Endothelial cell of umbilical vein (primary cell): ENCODE results near the gene MAFF. TPM values are rescaled to one million over a fixed set of nuclear protein-coding genes. Genes with fewer than 3 reads are reported as not detected.

Experiments used
- BruUV-seq: library from RNA; stranded (reverse); fragments of 400-500 nt; replicated peaks from 2 replicates; lab custom pipeline; 2021; lab: Mats Ljungman, UMichigan
- CTCF ChIA-PET: fragments of 300-600, 350-600 bp; sonication (Branson Sonifier 250); formaldehyde crosslinking; loops from one replicate; lab custom pipeline; 2021; ENCODE audit warnings: antibody characterized with exemption, inconsistent platforms; lab: Charles Lee
- POLR2A ChIA-PET: fragments of 300-600, 350-600 bp; sonication (Branson Sonifier 250); formaldehyde crosslinking; loops from one replicate; lab custom pipeline; 2021; ENCODE audit warnings: antibody characterized with exemption, inconsistent platforms; lab: Charles Lee
- DNase-seq: peaks from one replicate; pipeline ENCODE4 v3.0.0-alpha.2; 2011; ENCODE audit warnings: low read depth, low spot score
- FAIRE-seq: peaks from 2 replicates; lab custom pipeline; 2011; peaks lifted over from hg19 to GRCh38; lab: Jason Lieb, UNC
- H2AFZ ChIP-seq: 2 replicates; pipeline ENCODE4 v1.6.0; 2012; ENCODE audit warnings: low read depth, low read length, control low read depth, inconsistent platforms
- H3K27ac ChIP-seq: 2 replicates; pipeline ENCODE4 v1.5.1; 2011; ENCODE audit warnings: low read depth, mild to moderate bottlenecking, control low read depth, low read length, moderate library complexity; ENCODE audit not compliant: insufficient read depth
- H3K27me3 ChIP-seq, 2 experiments: 2 replicates each; pipeline versions ENCODE4 v1.6.0 to v1.6.1; 2011; ENCODE audit warnings: low read length in 2 of 2, mixed read lengths in 1 of 2; ENCODE audit not compliant: control insufficient read depth in 2 of 2, insufficient read depth in 2 of 2
- H3K36me3 ChIP-seq, 2 experiments: 2 replicates in 1 of 2; 3 replicates in 1 of 2; pipeline ENCODE4 v1.5.1; 2011; ENCODE audit warnings: low read length in 2 of 2, mild to moderate bottlenecking in 1 of 2, moderate library complexity in 1 of 2; ENCODE audit not compliant: control insufficient read depth in 2 of 2, insufficient read depth in 2 of 2; ENCODE audit errors: extremely low read depth in 1 of 2
- H3K4me1 ChIP-seq: 3 replicates; pipeline ENCODE4 v1.5.1; 2011; ENCODE audit warnings: mild to moderate bottlenecking, low read length; ENCODE audit not compliant: control insufficient read depth, insufficient read depth; ENCODE audit errors: extremely low read depth
- H3K4me2 ChIP-seq: 2 replicates; pipeline ENCODE4 v1.6.1; 2011; ENCODE audit warnings: low read length, control low read depth, mixed read lengths; ENCODE audit not compliant: insufficient read depth
- H3K4me3 ChIP-seq, 3 experiments: fragments of 200-600 bp in 1 of 3; sonication (generic), shearing (Covaris generic) in 1 of 3; replicated peaks in 1 of 3; 2 replicates each; pipeline ENCODE4 v1.5.1; 2011 to 2016; ENCODE audit warnings: control low read depth in 3 of 3, low read length in 3 of 3, mild to moderate bottlenecking in 2 of 3, inconsistent platforms in 1 of 3, low read depth in 1 of 3, moderate library complexity in 1 of 3; ENCODE audit not compliant: insufficient read depth in 1 of 3
- H3K79me2 ChIP-seq: 2 replicates; pipeline ENCODE4 v1.6.0; 2012; ENCODE audit warnings: low read length, inconsistent platforms; ENCODE audit not compliant: control insufficient read depth, insufficient read depth
- H3K9ac ChIP-seq: replicated peaks from 2 replicates; pipeline ENCODE3; 2011; ENCODE audit warnings: low read length, control low read depth; ENCODE audit not compliant: insufficient read depth; ENCODE audit errors: extremely low read depth
- H3K9me1 ChIP-seq: replicated peaks from 3 replicates; pipeline ENCODE4 v1.6.0; 2011; ENCODE audit warnings: mild to moderate bottlenecking, low read length; ENCODE audit not compliant: control insufficient read depth, insufficient read depth; ENCODE audit errors: extremely low read depth
- H3K9me3 ChIP-seq: replicated peaks from 2 replicates; pipeline ENCODE4 v1.5.1; 2012; ENCODE audit warnings: low read length, inconsistent platforms; ENCODE audit not compliant: control insufficient read depth, insufficient read depth
- H4K20me1 ChIP-seq: replicated peaks from 2 replicates; pipeline ENCODE3; 2011; ENCODE audit warnings: mild to moderate bottlenecking, low read length; ENCODE audit not compliant: control insufficient read depth, insufficient read depth; ENCODE audit errors: extremely low read depth
- CTCF ChIP-seq, 2 donors: IDR thresholded peaks; 1 replicate in 1 of 2; 2 replicates in 1 of 2; pipeline ENCODE4 v1.5.1; 2011; ENCODE audit warnings: low read length in 2 of 2, mild to moderate bottlenecking in 2 of 2, moderate library complexity in 2 of 2, control low read depth in 1 of 2, inconsistent platforms in 1 of 2, low read depth in 1 of 2; ENCODE audit not compliant: insufficient read depth in 1 of 2; ENCODE audit errors: extremely low read depth in 1 of 2
- EZH2 ChIP-seq: IDR thresholded peaks from 2 replicates; pipeline ENCODE4 v1.6.1; 2012; ENCODE audit warnings: borderline replicate concordance, low read depth, mild to moderate bottlenecking, moderate library complexity, low read length, inconsistent platforms; ENCODE audit not compliant: severe bottlenecking
- FOS ChIP-seq: IDR thresholded peaks from 2 replicates; pipeline ENCODE4 v1.6.1; 2011; ENCODE audit warnings: mild to moderate bottlenecking, low read length, moderate library complexity, borderline replicate concordance; ENCODE audit not compliant: insufficient read depth
- GATA2 ChIP-seq: IDR thresholded peaks from 2 replicates; pipeline ENCODE4 v1.7.0; 2011; ENCODE audit warnings: low read depth, mild to moderate bottlenecking, moderate library complexity, mixed read lengths, low read length; ENCODE audit not compliant: insufficient read length, insufficient read depth
- JUN ChIP-seq: IDR thresholded peaks from 2 replicates; pipeline ENCODE4 v1.6.1; 2011; ENCODE audit warnings: borderline replicate concordance, low read depth; ENCODE audit not compliant: insufficient read length, insufficient read depth
- MAX ChIP-seq: IDR thresholded peaks from 2 replicates; pipeline ENCODE4 v1.6.1; 2011; ENCODE audit not compliant: insufficient read depth, insufficient read length
- MYC ChIP-seq: IDR thresholded peaks from one replicate; pipeline ENCODE4 v1.6.1; 2011; ENCODE audit warnings: mild to moderate bottlenecking, low read depth, low read length
- POLR2A ChIP-seq: IDR thresholded peaks from 2 replicates; pipeline ENCODE4 v1.6.1; 2012; ENCODE audit warnings: low read depth, mild to moderate bottlenecking, control low read depth, low read length
- POLR2AphosphoS5 ChIP-seq: IDR thresholded peaks from 2 replicates; pipeline ENCODE4 v1.6.1; 2012; ENCODE audit warnings: low read depth, mild to moderate bottlenecking, control low read depth, low read length, moderate library complexity; ENCODE audit not compliant: insufficient read depth
- dilution Hi-C: fragments of 300-500 bp; cut with MboI; formaldehyde crosslinking; loops from one replicate; pipeline ENCODE4 v1.15.0; 2019; ENCODE audit warnings: low sequenced_read_pairs; ENCODE audit not compliant: extremely low pct_ligation_motif_present
- intact Hi-C: fragments of 100-400 bp; cut with micrococcal nuclease; formaldehyde crosslinking; loops from one replicate; pipeline ENCODE4 v1.10.0; 2022
- polyA plus RNA-seq, 4 experiments: library from polyadenylated mRNA; depleted of rRNA in 3 of 4; stranded (reverse) in 3 of 4; unstranded in 1 of 4; fragments of >200 nt; gene quantifications; 2 replicates each; pipeline versions ENCODE4 v1.2.1 to v1.2.3, GENCODE V29; 2011 to 2012; ENCODE audit warnings: missing spikeins in 1 of 4
- total RNA-seq: library from RNA; stranded (reverse); gene quantifications from 2 replicates; pipeline ENCODE4 v1.2.3, GENCODE V29; 2021

Gene MAFF
- total and polyA plus RNA-seq, 2 donors (not counting 3 experiments of a cell fraction or from before 2014, with no cell fraction given), result 29.0 to 61.2 TPM

GRCh38 chr22:38219632-38220031 lies 17.8 kb downstream of the MAFF start:
- intact Hi-C loops (loop anchor here (5.0 kb wide), 1 partner anchor 98 kb away; the partner anchor contains the start of gene CSNK1E), dilution Hi-C loops (no loop called here)
- H4K20me1 ChIP-seq, result no peaks in the 10 kb centered on the region
- H3K4me3 ChIP-seq, result no peak overlapping the region
- no TSS peak for BruUV-seq
- H3K4me2 ChIP-seq, result no peak overlapping the region
- no peaks in the 10 kb centered on the region for H3K27me3 ChIP-seq
- ChIA-PET CTCF (interaction anchor here (0.7 to 5.6 kb wide), 9 partner anchors 10 to 167 kb away, joined by 3 to 44 read pairs (median 4); partner anchors contain the start of gene MAFF), POLR2A (interaction anchor here (1.5 kb wide), 1 partner anchor 18 kb away, joined by 4 read pairs; the partner anchor contains the start of gene MAFF)
- DNase-seq (no peak), FAIRE-seq (peak; percentile 60)
- TF ChIP-seq CTCF (IDR thresholded peaks at IDR 0.05; ENCODE audit: extremely low read depth in 1 of 2, insufficient read depth in 1 of 2, low read depth in 1 of 2, low read length in 2 of 2), result no peak
- TF ChIP-seq POLR2AphosphoS5, result no peak
- TF ChIP-seq GATA2, result no peak
- no peak for TF ChIP-seq POLR2A
- TF ChIP-seq JUN, result no peak
- TF ChIP-seq FOS, result no peak
- TF ChIP-seq MAX, result no peak
- TF ChIP-seq MYC, result no peak
- no peak for TF ChIP-seq EZH2
- no peak overlapping the region for H2AFZ ChIP-seq
- H3K9ac ChIP-seq, result peak overlapping the region; percentile 72
- H3K79me2 ChIP-seq, result peaks cover 3% of the 10 kb centered on the region
- H3K36me3 ChIP-seq, result peaks cover 6 to 27% of the 10 kb centered on the region in 2 experiments
- peak overlapping the region; percentile 98 for H3K27ac ChIP-seq
- H3K4me1 ChIP-seq, result peaks cover 40% of the 10 kb centered on the region
- no peaks in the 10 kb centered on the region for H3K9me1 ChIP-seq
- no peaks in the 10 kb centered on the region for H3K9me3 ChIP-seq
